IPS-11a (cell line): ENCODE measurements around the gene ST8SIA6.

ENCODE experiments used
- H3K4me3 ChIP-seq: one replicate; pipeline ENCODE4 v1.5.1; 2013; ENCODE audit warnings: low read depth, low read length, control low read depth

ST8SIA6 gene

DNA sequence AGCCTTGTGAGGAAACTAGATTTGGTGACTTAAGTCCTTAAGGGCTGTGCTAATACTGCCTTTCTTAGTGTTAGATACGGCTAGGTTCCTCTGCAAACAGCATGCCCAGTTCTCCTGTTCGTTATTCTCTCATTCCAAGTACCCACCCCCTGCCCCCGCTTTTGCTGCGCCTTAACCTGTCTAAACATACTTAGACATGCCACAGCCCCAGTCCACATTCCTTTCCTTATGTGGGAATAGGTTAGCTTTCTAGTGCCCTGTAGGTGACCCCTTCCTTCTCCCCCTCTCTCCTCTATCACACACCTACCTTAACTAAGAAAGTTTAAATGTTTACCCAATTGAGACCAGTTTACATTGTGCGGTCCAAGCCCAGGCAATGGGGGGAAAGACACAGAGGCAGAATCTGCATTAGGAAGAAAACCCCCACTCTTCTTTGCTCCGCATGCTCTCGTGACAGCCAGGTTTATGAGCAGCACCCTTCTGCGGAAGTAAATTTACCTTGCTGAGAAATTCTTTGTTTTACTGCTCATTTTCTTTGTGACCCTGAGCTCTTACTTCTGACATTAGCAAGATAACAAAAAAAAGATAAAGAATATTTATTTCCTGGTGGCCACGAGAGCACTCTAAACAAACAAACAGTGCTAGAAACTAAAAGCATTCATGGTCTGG is 177.5 kb downstream of the ST8SIA6 start:
- H3K4me3 ChIP-seq: no peak overlapping the region

DNA sequence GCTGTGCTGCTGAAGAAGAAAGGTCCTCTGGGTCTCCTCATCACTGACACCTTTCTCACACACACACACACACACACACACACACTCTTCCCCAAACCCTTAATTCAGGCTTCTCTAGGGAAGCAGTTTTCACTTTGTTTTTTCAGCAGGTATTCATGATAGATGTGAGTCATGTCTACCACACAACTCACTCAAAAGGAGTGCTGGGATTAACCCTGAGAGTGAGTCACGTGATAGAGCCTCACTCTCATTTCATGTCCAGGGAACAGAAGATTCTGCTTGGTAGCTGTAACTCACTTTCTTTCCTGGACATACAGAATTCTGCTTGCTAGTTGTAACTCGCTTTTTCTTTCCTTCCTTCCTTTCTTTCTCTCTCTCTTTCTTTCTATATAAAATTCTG is 181.0 kb downstream of the ST8SIA6 start:
- H3K4me3 ChIP-seq: no peak overlapping the region

DNA sequence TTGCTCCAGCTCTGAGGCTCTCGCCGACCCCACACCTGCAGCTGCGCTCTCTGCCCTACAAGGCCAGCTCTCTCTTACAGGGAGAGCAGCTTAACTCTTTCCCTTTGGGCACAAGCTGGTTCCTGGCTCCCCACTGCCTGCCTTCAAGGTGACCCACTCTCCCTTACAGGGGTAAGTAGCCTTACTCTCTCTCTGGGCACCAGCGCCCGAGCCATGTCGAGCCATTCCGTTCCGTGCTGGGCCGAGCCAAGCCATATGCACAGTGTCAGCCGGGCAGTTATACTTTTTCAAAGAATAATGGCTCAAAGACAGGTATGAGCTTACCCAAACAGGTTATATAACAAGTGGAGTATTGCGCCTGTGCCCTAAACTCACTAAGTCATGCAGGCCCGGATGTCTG is 181.7 kb downstream of the ST8SIA6 start:
- H3K4me3 ChIP-seq: no peak overlapping the region
